Omental fat pad (tissue), 4 donors: ENCODE measurements around the gene TH. TPM values are rescaled to one million over a fixed set of nuclear protein-coding genes. Genes with fewer than 3 reads are reported as not detected.

Experiments used
- ATAC-seq: fragments of 150-250 bp; one replicate; pipeline ENCODE4 v1.9.1; 2016; ENCODE audit warnings: mild to moderate bottlenecking, moderate library complexity; ENCODE audit not compliant: low FRiP score
- DNase-seq: peaks from one replicate; pipeline ENCODE4 v3.0.0-alpha.2; 2019; ENCODE audit warnings: low spot score
- total RNA-seq, 4 donors: library from RNA; depleted of rRNA; stranded (reverse); fragments of >200 nt; gene quantifications; one replicate each; pipeline ENCODE4 v1.1.0, GENCODE V29; 2016
- TF ChIP-seq, protein P1 (sequence below), 3 donors: fragments of 450-650 bp; IDR thresholded peaks; one replicate each; pipeline ENCODE4 v1.5.1; 2016 to 2017; ENCODE audit warnings: antibody characterized with exemption in 3 of 3, mild to moderate bottlenecking in 3 of 3, moderate library complexity in 2 of 3

The TH gene
- total RNA-seq, 4 donors from 2014 or later, result not detected

DNA sequence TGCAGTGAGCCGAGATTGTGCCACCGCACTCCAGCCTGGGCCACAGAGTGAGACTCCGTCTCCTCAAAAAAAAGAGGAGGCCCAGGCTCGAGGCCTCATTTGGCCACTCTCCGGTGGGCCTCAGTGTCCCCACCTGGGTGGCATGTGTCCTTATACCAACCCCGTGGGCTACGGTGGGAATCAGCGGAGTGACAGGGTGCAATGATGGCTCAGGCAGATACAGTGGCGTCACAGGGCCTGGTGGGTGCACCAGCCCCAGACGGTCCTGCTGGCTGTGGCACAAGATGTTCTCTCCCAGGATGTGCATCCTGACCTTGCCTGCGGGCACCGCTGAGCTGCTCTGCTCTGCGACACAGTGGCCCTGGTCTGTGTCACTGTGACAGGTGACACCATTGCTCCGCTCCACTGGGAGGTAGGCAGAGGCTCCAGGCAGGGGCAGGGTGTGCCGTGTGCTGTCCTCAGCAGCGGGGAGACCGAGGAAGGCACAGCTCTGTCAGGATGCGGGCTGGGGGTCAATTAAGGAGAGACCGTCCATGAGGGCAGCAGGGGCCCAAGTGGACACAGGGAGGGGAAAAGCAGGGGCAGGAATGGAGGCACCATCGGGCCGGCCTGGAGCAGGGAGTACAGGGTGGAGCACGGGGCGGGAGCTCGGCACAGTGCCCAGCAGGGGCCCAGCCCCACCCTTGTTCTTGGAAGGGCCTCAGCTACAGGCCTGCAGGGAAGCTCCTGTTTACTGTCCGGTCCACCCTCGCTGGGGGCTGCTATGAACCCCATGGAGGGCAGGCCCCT lies 21.7 kb upstream of the TH start:
- no peak for DNase-seq
- TF ChIP-seq, protein P1, sequence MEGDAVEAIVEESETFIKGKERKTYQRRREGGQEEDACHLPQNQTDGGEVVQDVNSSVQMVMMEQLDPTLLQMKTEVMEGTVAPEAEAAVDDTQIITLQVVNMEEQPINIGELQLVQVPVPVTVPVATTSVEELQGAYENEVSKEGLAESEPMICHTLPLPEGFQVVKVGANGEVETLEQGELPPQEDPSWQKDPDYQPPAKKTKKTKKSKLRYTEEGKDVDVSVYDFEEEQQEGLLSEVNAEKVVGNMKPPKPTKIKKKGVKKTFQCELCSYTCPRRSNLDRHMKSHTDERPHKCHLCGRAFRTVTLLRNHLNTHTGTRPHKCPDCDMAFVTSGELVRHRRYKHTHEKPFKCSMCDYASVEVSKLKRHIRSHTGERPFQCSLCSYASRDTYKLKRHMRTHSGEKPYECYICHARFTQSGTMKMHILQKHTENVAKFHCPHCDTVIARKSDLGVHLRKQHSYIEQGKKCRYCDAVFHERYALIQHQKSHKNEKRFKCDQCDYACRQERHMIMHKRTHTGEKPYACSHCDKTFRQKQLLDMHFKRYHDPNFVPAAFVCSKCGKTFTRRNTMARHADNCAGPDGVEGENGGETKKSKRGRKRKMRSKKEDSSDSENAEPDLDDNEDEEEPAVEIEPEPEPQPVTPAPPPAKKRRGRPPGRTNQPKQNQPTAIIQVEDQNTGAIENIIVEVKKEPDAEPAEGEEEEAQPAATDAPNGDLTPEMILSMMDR (IDR thresholded peaks at IDR 0.05), result no peak
- no peak for ATAC-seq

DNA sequence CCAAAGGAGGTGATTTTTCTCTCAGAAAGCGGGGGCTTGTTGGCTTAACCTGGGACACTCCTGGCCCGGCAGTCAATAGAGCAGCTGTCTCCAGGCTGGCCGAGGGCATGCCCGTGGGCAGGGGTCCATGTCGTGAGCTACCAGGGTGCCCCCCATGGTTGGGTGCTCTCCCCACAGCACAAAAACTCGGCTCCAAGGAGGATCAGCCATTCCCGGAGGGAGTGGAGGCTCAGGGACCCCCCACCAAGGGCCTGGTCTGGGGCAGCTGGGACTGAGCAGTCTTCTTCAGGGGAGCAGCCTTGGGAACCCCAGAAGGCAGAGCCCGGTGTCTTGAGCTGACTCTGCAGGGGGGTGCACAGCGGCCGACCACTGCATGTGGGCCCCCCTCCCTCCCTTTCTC lies 20.8 kb upstream of the TH start:
- no peak for ATAC-seq
- no peak for DNase-seq
- TF ChIP-seq, protein P1 (IDR thresholded peaks at IDR 0.05), result no peak

DNA sequence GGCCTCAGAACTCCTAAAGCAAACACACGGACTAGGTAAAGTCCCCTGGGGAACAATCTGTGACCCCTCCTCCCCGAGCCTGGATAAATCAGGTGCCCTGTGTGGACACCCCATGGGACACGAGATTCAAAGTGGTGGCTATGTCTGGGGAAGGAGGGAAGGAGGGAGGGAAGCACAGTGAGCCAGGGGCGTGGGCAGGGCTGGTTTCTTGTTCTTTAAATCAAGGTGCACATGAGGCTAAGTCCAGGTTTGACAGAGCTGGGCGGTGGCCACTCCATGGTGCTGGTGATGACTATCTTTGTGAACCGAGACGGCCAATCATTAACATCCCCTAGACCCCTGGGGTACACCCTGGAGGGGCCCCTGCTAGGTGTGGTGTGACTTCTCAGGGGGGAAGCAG lies 20.3 kb upstream of the TH start:
- DNase-seq (no peak), ATAC-seq (no peak)
- TF ChIP-seq, protein P1 (IDR thresholded peaks at IDR 0.05), result no peak

DNA sequence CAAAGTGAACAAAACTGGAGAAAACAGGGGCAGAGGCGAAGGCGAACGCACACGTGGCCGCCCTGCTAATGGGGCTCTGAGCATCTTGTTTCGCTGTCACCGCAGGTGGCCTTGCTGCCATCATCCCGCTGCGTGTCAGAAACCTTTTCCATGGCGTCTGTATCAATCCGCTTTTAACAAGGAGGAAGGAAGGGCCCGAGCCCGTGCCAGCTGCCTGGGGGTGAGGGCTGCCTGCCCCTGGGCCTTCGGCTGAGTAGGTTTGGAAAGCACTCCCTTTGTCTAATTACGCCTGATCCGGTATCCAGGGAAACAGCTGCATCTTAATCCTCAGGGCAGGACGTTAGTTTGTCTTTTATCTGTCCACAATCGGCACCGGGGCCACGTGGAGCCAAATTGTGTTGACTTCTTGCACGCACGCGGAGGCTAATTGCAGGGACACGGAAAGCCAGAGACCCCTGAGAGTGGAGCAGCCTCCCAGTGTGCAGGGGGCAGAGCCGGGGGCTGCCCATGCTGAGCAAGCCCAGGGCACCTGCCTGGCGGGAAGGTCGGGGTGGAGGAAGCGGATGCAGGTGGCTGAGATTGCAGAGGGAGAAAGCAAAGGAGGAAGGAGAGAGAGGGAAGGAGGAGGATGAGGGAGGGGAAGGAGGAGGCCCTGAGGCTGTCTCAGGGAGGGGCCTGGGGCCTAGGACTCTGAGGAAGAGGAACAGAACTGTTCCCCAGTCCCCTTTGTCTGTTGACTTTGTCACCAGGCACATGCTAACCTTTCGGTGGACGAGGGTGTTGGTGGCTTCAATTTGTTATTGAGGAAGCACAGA lies 19.2 kb upstream of the TH start:
- TF ChIP-seq, protein P1 (IDR thresholded peaks at IDR 0.05), result no peak
- DNase-seq (no peak), ATAC-seq (no peak)

DNA sequence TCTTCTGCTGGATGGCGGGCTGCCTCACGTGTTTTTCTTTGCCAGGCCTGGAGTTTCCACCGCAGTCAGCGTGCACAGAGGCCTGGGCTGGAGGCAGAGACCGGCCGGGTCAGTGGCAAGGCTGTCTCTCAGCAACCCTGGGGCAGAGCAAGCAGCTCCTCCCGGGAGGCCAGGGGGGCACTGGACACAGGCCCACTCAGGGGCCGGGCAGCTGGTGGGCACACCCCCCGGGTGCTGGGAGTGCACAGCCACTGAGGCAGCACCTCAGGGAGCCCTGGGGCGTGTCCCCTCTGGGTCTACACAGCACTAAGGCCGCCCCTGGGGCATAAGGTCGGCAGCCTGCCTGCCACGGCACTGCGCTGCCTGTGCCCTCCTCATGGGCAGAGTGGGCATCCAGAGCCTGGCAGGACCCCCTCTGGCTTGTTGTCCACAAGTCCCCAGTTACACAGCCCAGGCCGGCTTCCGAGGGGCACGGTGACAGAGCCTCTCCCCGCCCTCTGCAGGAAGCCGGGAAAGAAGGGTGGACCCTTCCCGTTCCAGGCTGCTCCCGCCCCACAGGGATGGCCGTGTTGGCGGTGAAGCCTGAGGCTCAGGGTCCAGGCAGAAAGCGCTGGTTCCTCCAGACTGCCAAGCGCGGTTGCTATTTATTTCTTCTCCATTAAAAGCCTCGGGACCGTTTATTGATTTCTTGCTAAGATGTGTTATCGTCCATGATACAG lies 18.5 kb upstream of the TH start:
- TF ChIP-seq, protein P1 (IDR thresholded peaks at IDR 0.05), result no peak
- DNase-seq, result no peak
- no peak for ATAC-seq

DNA sequence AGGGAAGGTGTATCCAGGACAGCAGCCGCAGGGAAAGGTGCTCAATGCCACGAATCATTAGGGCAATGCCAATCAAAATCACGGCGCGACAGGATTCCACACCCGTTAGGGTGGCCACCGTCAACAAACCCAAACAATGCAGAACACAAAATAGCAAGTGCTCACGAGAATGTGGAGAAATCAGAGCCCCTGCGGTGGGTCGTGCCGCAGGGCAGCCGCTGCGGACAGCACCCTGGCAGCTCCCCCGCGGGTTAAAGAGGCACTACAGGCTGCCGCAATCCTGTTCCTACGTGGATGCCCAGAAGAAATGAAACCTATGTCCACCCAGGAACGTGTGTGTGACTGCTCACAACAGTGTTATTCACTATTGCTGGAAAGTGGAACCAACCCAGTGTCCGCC lies 17.1 kb upstream of the TH start:
- no peak for DNase-seq
- TF ChIP-seq, protein P1 (IDR thresholded peaks at IDR 0.05), result no peak
- ATAC-seq, result no peak
